ENCODE data around the gene MOSPD2.

MOSPD2 gene

GRCh38 chrX:14916017-14916674 is 42.9 kb downstream of the MOSPD2 start:
- H3K27ac ChIP-seq, result no peak overlapping the region
- no peak for DNase-seq (ENCODE audit: low spot score)
- TF ChIP-seq, protein P1, sequence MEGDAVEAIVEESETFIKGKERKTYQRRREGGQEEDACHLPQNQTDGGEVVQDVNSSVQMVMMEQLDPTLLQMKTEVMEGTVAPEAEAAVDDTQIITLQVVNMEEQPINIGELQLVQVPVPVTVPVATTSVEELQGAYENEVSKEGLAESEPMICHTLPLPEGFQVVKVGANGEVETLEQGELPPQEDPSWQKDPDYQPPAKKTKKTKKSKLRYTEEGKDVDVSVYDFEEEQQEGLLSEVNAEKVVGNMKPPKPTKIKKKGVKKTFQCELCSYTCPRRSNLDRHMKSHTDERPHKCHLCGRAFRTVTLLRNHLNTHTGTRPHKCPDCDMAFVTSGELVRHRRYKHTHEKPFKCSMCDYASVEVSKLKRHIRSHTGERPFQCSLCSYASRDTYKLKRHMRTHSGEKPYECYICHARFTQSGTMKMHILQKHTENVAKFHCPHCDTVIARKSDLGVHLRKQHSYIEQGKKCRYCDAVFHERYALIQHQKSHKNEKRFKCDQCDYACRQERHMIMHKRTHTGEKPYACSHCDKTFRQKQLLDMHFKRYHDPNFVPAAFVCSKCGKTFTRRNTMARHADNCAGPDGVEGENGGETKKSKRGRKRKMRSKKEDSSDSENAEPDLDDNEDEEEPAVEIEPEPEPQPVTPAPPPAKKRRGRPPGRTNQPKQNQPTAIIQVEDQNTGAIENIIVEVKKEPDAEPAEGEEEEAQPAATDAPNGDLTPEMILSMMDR (conservative IDR thresholded peaks at IDR 0.05; ENCODE audit: low read depth), result no peak
- CTCF ChIA-PET, result no interaction called here
- POLR2A ChIA-PET (ENCODE audit: low non-redundant PET), result no interaction called here

DNA sequence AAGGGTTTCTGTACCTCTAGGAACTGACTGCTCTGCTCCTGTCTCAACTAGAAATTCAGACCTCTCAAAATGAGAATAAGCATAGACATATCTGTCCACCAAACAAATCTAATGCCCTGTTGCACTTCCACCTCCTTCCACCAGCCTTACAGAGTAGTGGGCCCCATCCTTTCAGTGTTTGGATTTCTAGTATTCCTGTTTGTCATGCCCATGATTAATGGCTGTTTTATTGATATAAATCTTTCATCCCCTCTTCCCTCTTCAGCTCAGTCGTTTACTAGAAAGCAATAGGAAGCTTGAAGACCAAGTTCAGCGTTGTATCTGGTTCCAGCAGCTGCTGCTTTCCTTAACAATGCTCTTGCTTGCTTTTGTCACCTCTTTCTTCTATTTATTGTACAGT is 46.2 kb downstream of the MOSPD2 start:
- TF ChIP-seq, protein P1 (conservative IDR thresholded peaks at IDR 0.05; ENCODE audit: low read depth), result no peak
- no peak overlapping the region for H3K27ac ChIP-seq
- ChIA-PET POLR2A (ENCODE audit: low non-redundant PET) (no interaction called here), CTCF (no interaction called here)
- no peak for DNase-seq (ENCODE audit: low spot score)

DNA sequence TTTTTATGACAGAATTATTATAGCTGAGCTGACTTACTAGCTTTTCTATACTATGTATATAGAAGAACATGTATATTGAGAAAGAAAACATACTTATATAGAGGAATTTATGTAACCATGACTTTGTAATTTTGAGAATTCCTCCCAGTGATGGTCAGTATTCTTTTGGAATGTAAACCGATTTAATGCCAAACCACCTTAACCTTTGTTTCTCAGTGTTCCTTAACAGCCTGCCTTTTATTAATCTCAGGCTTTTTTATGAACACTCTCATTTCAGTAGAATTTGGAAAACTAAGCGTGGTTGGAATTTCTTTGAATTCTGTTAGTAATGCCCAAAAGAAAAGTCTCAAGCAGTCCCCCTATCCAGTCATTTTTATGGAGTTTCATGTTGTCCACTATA is 47.0 kb downstream of the MOSPD2 start:
- no peak for DNase-seq (ENCODE audit: low spot score)
- ChIA-PET POLR2A (ENCODE audit: low non-redundant PET) (no interaction called here), CTCF (no interaction called here)
- TF ChIP-seq, protein P1 (conservative IDR thresholded peaks at IDR 0.05; ENCODE audit: low read depth), result no peak
- H3K27ac ChIP-seq, result no peak overlapping the region

GRCh38 chrX:14922437-14922836 is 49.2 kb downstream of the MOSPD2 start:
- POLR2A ChIA-PET (ENCODE audit: low non-redundant PET), result no interaction called here
- peak; percentile 11 for DNase-seq (ENCODE audit: low spot score)
- H3K27ac ChIP-seq, result no peak overlapping the region
- CTCF ChIA-PET, result no interaction called here
- TF ChIP-seq, protein P1 (conservative IDR thresholded peaks at IDR 0.05; ENCODE audit: low read depth), result no peak

DNA sequence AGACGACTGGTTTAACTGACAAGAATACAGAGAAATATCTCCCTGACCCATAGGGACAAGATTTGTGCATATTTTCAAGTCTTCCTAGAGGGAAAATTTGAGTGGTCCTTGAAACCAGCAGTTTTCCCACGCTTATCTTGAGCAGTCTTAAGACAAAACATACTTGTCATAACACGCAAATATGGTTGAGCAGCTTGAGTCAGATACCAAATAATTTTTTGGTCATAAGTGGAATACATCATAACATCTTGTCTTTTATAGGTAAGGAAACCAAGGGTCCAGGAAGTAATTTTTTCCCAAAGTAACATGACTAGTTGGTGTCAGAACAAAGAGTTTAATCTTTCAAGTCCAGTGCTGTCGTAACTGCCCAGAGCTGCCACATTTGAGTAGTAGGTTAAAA is 50.5 kb downstream of the MOSPD2 start:
- ChIA-PET CTCF (no interaction called here), POLR2A (ENCODE audit: low non-redundant PET) (no interaction called here)
- DNase-seq (ENCODE audit: low spot score), result no peak
- no peak overlapping the region for H3K27ac ChIP-seq
- TF ChIP-seq, protein P1 (conservative IDR thresholded peaks at IDR 0.05; ENCODE audit: low read depth), result no peak

GRCh38 chrX:14926471-14926870 is 53.2 kb downstream of the MOSPD2 start:
- TF ChIP-seq, protein P1 (conservative IDR thresholded peaks at IDR 0.05; ENCODE audit: low read depth), result no peak
- POLR2A ChIA-PET (ENCODE audit: low non-redundant PET), result no interaction called here

More at GRCh38 chrX:14926471-14926870, 53.2 kb downstream of the MOSPD2 start:
- no peak for DNase-seq (ENCODE audit: low spot score)
- no peak overlapping the region for H3K27ac ChIP-seq
- CTCF ChIA-PET, result no interaction called here

Measured in RWPE1 (cell line).